Measurements from ENCODE around the gene SERPINI1.

Gene SERPINI1

DNA sequence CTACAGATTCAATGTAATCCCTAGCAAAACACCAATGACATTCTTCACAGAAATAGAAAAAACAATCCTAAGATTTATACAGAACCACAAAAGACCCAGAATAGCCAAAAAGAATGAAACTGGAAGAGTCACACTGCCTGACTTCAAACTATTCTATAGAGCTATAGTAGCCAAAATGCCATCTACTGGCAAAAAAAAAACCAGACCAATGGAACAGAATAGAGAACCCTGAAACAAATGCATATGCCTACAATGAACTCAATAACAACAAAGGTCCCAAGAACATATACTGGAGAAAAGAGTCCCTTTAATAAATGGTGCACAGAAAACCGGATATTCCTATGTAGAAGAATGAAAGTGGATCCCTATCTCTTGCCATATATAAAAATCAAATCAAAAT lies 20.6 kb upstream of the SERPINI1 start (continued):
- TF ChIP-seq, protein P1, sequence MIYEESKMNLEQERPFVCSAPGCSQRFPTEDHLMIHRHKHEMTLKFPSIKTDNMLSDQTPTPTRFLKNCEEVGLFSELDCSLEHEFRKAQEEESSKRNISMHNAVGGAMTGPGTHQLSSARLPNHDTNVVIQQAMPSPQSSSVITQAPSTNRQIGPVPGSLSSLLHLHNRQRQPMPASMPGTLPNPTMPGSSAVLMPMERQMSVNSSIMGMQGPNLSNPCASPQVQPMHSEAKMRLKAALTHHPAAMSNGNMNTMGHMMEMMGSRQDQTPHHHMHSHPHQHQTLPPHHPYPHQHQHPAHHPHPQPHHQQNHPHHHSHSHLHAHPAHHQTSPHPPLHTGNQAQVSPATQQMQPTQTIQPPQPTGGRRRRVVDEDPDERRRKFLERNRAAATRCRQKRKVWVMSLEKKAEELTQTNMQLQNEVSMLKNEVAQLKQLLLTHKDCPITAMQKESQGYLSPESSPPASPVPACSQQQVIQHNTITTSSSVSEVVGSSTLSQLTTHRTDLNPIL (CRISPR knock-in tag; IDR thresholded peaks at IDR 0.05; ENCODE audit: low read depth): no peak
- TF ChIP-seq PPARA (CRISPR knock-in tag; IDR thresholded peaks at IDR 0.05; ENCODE audit: borderline replicate concordance) (no peak), ZFP30 (CRISPR knock-in tag; IDR thresholded peaks at IDR 0.05) (no peak), RARB (CRISPR knock-in tag; IDR thresholded peaks at IDR 0.05) (no peak)
- TF ChIP-seq, protein P2, sequence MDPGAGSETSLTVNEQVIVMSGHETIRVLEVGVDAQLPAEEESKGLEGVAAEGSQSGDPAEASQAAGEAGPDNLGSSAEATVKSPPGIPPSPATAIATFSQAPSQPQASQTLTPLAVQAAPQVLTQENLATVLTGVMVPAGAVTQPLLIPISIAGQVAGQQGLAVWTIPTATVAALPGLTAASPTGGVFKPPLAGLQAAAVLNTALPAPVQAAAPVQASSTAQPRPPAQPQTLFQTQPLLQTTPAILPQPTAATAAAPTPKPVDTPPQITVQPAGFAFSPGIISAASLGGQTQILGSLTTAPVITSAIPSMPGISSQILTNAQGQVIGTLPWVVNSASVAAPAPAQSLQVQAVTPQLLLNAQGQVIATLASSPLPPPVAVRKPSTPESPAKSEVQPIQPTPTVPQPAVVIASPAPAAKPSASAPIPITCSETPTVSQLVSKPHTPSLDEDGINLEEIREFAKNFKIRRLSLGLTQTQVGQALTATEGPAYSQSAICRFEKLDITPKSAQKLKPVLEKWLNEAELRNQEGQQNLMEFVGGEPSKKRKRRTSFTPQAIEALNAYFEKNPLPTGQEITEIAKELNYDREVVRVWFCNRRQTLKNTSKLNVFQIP (CRISPR knock-in tag; IDR thresholded peaks at IDR 0.05; ENCODE audit: borderline replicate concordance, low read depth): no peak

DNA sequence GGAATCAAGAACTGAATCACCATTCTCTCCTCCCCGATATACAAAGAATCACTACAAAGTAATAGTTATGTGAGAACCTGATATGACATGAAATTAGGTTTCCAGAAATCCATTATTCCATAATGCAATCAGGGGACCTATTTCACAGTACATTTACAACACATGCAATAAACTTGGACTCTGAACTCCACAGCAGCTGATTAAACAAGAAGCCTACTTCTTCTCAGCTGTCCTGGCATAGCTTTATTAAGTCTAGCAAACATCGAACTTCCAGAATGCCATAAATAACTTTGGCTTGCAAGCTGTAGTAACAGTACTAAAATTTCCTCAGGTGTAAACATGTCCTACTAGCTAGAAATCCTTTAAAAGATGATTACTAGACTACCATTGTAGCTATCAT lies 18.6 kb upstream of the SERPINI1 start:
- ATAC-seq: no peak
- TF ChIP-seq RARB (CRISPR knock-in tag; IDR thresholded peaks at IDR 0.05): no peak
- no peak for TF ChIP-seq OSR1 (CRISPR knock-in tag; IDR thresholded peaks at IDR 0.05)
- TF ChIP-seq ISL1 (CRISPR knock-in tag; IDR thresholded peaks at IDR 0.05): no peak
- no peak for TF ChIP-seq ZNF70 (CRISPR knock-in tag; IDR thresholded peaks at IDR 0.05)
- no peak for TF ChIP-seq SNAI2 (CRISPR knock-in tag; IDR thresholded peaks at IDR 0.05)
- no peak for TF ChIP-seq BACH2 (CRISPR knock-in tag; IDR thresholded peaks at IDR 0.05; ENCODE audit: borderline replicate concordance)
- TF ChIP-seq, protein P1 (CRISPR knock-in tag; IDR thresholded peaks at IDR 0.05; ENCODE audit: low read depth): no peak
- TF ChIP-seq, protein P3, sequence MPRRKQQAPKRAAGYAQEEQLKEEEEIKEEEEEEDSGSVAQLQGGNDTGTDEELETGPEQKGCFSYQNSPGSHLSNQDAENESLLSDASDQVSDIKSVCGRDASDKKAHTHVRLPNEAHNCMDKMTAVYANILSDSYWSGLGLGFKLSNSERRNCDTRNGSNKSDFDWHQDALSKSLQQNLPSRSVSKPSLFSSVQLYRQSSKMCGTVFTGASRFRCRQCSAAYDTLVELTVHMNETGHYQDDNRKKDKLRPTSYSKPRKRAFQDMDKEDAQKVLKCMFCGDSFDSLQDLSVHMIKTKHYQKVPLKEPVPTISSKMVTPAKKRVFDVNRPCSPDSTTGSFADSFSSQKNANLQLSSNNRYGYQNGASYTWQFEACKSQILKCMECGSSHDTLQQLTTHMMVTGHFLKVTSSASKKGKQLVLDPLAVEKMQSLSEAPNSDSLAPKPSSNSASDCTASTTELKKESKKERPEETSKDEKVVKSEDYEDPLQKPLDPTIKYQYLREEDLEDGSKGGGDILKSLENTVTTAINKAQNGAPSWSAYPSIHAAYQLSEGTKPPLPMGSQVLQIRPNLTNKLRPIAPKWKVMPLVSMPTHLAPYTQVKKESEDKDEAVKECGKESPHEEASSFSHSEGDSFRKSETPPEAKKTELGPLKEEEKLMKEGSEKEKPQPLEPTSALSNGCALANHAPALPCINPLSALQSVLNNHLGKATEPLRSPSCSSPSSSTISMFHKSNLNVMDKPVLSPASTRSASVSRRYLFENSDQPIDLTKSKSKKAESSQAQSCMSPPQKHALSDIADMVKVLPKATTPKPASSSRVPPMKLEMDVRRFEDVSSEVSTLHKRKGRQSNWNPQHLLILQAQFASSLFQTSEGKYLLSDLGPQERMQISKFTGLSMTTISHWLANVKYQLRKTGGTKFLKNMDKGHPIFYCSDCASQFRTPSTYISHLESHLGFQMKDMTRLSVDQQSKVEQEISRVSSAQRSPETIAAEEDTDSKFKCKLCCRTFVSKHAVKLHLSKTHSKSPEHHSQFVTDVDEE (CRISPR knock-in tag; IDR thresholded peaks at IDR 0.05): no peak
- TF ChIP-seq ESRRG (CRISPR knock-in tag; IDR thresholded peaks at IDR 0.05): no peak

DNA sequence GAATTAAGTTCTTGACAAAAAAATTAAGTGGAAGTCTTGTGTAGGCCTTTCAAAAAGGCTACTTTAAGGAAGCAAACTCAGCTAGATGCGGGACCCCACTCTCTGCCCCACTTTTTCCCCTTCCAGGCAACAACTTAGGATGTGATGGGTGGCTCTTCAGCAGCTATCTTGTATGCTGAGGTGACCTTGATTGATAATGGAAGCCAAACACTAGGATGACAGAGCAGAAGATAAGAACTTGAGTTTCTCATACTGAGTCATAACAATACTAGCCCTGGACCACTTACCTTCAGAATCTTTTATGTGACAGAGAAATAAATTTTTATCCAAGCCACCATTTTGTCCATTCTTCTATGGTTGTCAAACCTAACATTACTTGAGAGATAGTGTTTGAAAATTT lies 16.9 kb upstream of the SERPINI1 start:
- no peak for TF ChIP-seq SNAI2 (CRISPR knock-in tag; IDR thresholded peaks at IDR 0.05)

DNA sequence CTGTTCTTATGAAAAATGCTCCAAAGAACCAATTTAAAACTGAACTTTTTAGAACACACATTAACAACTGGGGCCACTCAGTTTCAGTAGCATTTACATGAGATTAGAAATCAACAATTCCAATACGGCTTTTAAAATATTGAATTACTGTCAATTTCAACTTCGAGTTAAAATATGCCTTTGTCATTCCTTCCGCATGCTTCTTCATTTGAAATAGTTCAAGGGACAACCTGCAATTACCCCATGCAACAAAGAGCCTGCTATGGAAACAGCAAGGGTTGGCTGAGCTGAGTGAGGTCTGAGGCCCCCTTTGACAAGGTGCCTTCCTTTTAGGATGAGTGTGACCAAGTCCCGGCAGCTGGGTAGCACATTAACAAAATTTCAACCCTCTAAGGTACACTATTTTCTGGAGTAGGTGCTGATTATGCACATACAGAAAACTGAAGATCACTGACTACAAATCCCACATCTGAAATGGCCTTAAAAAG lies 12.5 kb upstream of the SERPINI1 start:
- ATAC-seq: no peak
- TF ChIP-seq, protein P1 (CRISPR knock-in tag; IDR thresholded peaks at IDR 0.05; ENCODE audit: low read depth): no peak
- TF ChIP-seq ZFP30 (CRISPR knock-in tag; IDR thresholded peaks at IDR 0.05) (no peak), PPARA (CRISPR knock-in tag; IDR thresholded peaks at IDR 0.05; ENCODE audit: borderline replicate concordance) (no peak), ZC3H10 (CRISPR knock-in tag; IDR thresholded peaks at IDR 0.05) (no peak), ZNF565 (CRISPR knock-in tag; conservative IDR thresholded peaks at IDR 0.05; ENCODE audit: low read depth) (no peak), ARNTL (CRISPR knock-in tag; IDR thresholded peaks at IDR 0.05; ENCODE audit: borderline replicate concordance, low read depth) (no peak), SNAI2 (CRISPR knock-in tag; IDR thresholded peaks at IDR 0.05) (no peak), ESRRG (CRISPR knock-in tag; IDR thresholded peaks at IDR 0.05) (no peak), CSDC2 (CRISPR knock-in tag; IDR thresholded peaks at IDR 0.05) (no peak), OSR1 (CRISPR knock-in tag; IDR thresholded peaks at IDR 0.05) (no peak), ZFP3 (CRISPR knock-in tag; IDR thresholded peaks at IDR 0.05) (no peak), ISL1 (CRISPR knock-in tag; IDR thresholded peaks at IDR 0.05) (no peak), TCF4 (CRISPR knock-in tag; IDR thresholded peaks at IDR 0.05; ENCODE audit: borderline replicate concordance) (no peak), ZNF8 (CRISPR knock-in tag; IDR thresholded peaks at IDR 0.05) (no peak), RARB (CRISPR knock-in tag; IDR thresholded peaks at IDR 0.05) (no peak), TOX (CRISPR knock-in tag; IDR thresholded peaks at IDR 0.05; ENCODE audit: borderline replicate concordance) (no peak), BACH2 (CRISPR knock-in tag; IDR thresholded peaks at IDR 0.05; ENCODE audit: borderline replicate concordance) (no peak)
- TF ChIP-seq, protein P3 (CRISPR knock-in tag; IDR thresholded peaks at IDR 0.05): no peak
- TF ChIP-seq, protein P2 (CRISPR knock-in tag; IDR thresholded peaks at IDR 0.05; ENCODE audit: borderline replicate concordance, low read depth): no peak

More for the DNA sequence above, 16.9 kb upstream of the SERPINI1 start:
- ATAC-seq: no peak

Data from SK-N-SH treated with all-trans-retinoic acid at 6 μM for 48 hours (cell line).